ENCODE results near the gene SYNE2. TPM values are rescaled to one million over a fixed set of nuclear protein-coding genes. Genes with fewer than 3 reads are reported as not detected.

SYNE2 gene
- total RNA-seq, 1 donor from 2014 or later = 28.4 TPM

- Mint-ChIP-seq H3K4me1 (ENCODE audit: unreplicated experiment) (peaks cover 17% of the 10 kb centered on the region), H3K27ac (ENCODE audit: unreplicated experiment) (no peak overlapping the region), H3K9me3 (ENCODE audit: unreplicated experiment) (no peaks in the 10 kb centered on the region), H3K27me3 (ENCODE audit: unreplicated experiment) (no peaks in the 10 kb centered on the region), H3K4me3 (ENCODE audit: unreplicated experiment) (no peak overlapping the region), H3K36me3 (ENCODE audit: unreplicated experiment) (no peaks in the 10 kb centered on the region)
- no peak for TF ChIP-seq CTCF (IDR thresholded peaks at IDR 0.05)
- DNase-seq (ENCODE audit: extremely low spot score, unreplicated experiment) = no peak
These were observed 349.2 kb downstream of the SYNE2 start for GRCh38 chr14:64201921-64202545.

- H3K9me3 Mint-ChIP-seq (ENCODE audit: unreplicated experiment) = no peaks in the 10 kb centered on the region
- no peaks in the 10 kb centered on the region for H3K36me3 Mint-ChIP-seq (ENCODE audit: unreplicated experiment)
- no peak for TF ChIP-seq CTCF (IDR thresholded peaks at IDR 0.05)
- no peak for DNase-seq (ENCODE audit: extremely low spot score, unreplicated experiment)
- H3K4me1 Mint-ChIP-seq (ENCODE audit: unreplicated experiment) = peaks cover 10% of the 10 kb centered on the region
- H3K4me3 Mint-ChIP-seq (ENCODE audit: unreplicated experiment) = no peak overlapping the region
- no peaks in the 10 kb centered on the region for H3K27me3 Mint-ChIP-seq (ENCODE audit: unreplicated experiment)
- H3K27ac Mint-ChIP-seq (ENCODE audit: unreplicated experiment) = no peak overlapping the region
These were observed 349.9 kb downstream of the SYNE2 start for GRCh38 chr14:64202716-64203115.

- H3K27me3 Mint-ChIP-seq (ENCODE audit: unreplicated experiment) = no peaks in the 10 kb centered on the region
- H3K4me1 Mint-ChIP-seq (ENCODE audit: unreplicated experiment) = peaks cover 9% of the 10 kb centered on the region
- H3K36me3 Mint-ChIP-seq (ENCODE audit: unreplicated experiment) = no peaks in the 10 kb centered on the region
- H3K27ac Mint-ChIP-seq (ENCODE audit: unreplicated experiment) = no peak overlapping the region
- no peak overlapping the region for H3K4me3 Mint-ChIP-seq (ENCODE audit: unreplicated experiment)
- no peaks in the 10 kb centered on the region for H3K9me3 Mint-ChIP-seq (ENCODE audit: unreplicated experiment)
- no peak for DNase-seq (ENCODE audit: extremely low spot score, unreplicated experiment)
- no peak for TF ChIP-seq CTCF (IDR thresholded peaks at IDR 0.05)
These were observed 350.7 kb downstream of the SYNE2 start for GRCh38 chr14:64203366-64204006.

- DNase-seq (ENCODE audit: extremely low spot score, unreplicated experiment) = no peak
- H3K9me3 Mint-ChIP-seq (ENCODE audit: unreplicated experiment) = no peaks in the 10 kb centered on the region
- H3K4me3 Mint-ChIP-seq (ENCODE audit: unreplicated experiment) = no peak overlapping the region
- H3K4me1 Mint-ChIP-seq (ENCODE audit: unreplicated experiment) = peaks cover 2% of the 10 kb centered on the region
- H3K27me3 Mint-ChIP-seq (ENCODE audit: unreplicated experiment) = no peaks in the 10 kb centered on the region
- peaks cover 15% of the 10 kb centered on the region for H3K36me3 Mint-ChIP-seq (ENCODE audit: unreplicated experiment)
- no peak for TF ChIP-seq CTCF (IDR thresholded peaks at IDR 0.05)
- no peak overlapping the region for H3K27ac Mint-ChIP-seq (ENCODE audit: unreplicated experiment)
These were observed 355.5 kb downstream of the SYNE2 start for GRCh38 chr14:64208261-64208660.

- Mint-ChIP-seq H3K4me1 (ENCODE audit: unreplicated experiment) (peaks cover 2% of the 10 kb centered on the region), H3K4me3 (ENCODE audit: unreplicated experiment) (no peak overlapping the region), H3K27me3 (ENCODE audit: unreplicated experiment) (no peaks in the 10 kb centered on the region), H3K27ac (ENCODE audit: unreplicated experiment) (no peak overlapping the region), H3K9me3 (ENCODE audit: unreplicated experiment) (no peaks in the 10 kb centered on the region), H3K36me3 (ENCODE audit: unreplicated experiment) (peaks cover 18% of the 10 kb centered on the region)
- no peak for TF ChIP-seq CTCF (IDR thresholded peaks at IDR 0.05)
- DNase-seq (ENCODE audit: extremely low spot score, unreplicated experiment) = no peak
These were observed 356.2 kb downstream of the SYNE2 start for GRCh38 chr14:64208981-64209380.

All from osteocyte (in vitro differentiated cells).